ENCODE results near the gene CASTOR1.

Gene CASTOR1

GRCh38 chr22:30282616-30283046 is 6.7 kb downstream of the CASTOR1 start:
- no peak for DNase-seq

GRCh38 chr22:30280505-30280904 is 8.8 kb downstream of the CASTOR1 start:
- DNase-seq, result no peak

- DNase-seq, result no peak
Observed at GRCh38 chr22:30279932-30280331, 9.4 kb downstream of the CASTOR1 start.

- no peak for DNase-seq
Observed at GRCh38 chr22:30279046-30279788, 10.1 kb downstream of the CASTOR1 start.

- no peak for DNase-seq
Observed at GRCh38 chr22:30277547-30278344, 11.6 kb downstream of the CASTOR1 start.

- DNase-seq, result no peak
Observed at GRCh38 chr22:30276039-30276438, 13.3 kb downstream of the CASTOR1 start.

GRCh38 chr22:30275625-30276024 is 13.7 kb downstream of the CASTOR1 start:
- DNase-seq, result no peak

- no peak for DNase-seq
Observed at GRCh38 chr22:30274437-30274812, 14.9 kb downstream of the CASTOR1 start.

- no peak for DNase-seq
Observed at GRCh38 chr22:30273711-30274436, 15.4 kb downstream of the CASTOR1 start.

GRCh38 chr22:30272781-30273601 is 16.3 kb downstream of the CASTOR1 start:
- DNase-seq, result no peak

- no peak for DNase-seq
Observed at GRCh38 chr22:30270832-30271231, 18.5 kb downstream of the CASTOR1 start.

GRCh38 chr22:30268331-30268730 is 21.0 kb downstream of the CASTOR1 start:
- no peak for DNase-seq

- no peak for DNase-seq
Observed at GRCh38 chr22:30267382-30268302, 21.7 kb downstream of the CASTOR1 start.

GRCh38 chr22:30266445-30267381 is 22.6 kb downstream of the CASTOR1 start, which contains the start of gene OSM:
TSS of gene OSM (minus strand) at chr22:30266851. CDS start at chr22:30266799, 52 bp downstream.
- no peak for DNase-seq

- no peak for DNase-seq
Observed at GRCh38 chr22:30265823-30266444, 23.4 kb downstream of the CASTOR1 start.

GRCh38 chr22:30265131-30265720 is 24.1 kb downstream of the CASTOR1 start:
- DNase-seq, result no peak

GRCh38 chr22:30263883-30264282 is 25.4 kb downstream of the CASTOR1 start:
- no peak for DNase-seq

GRCh38 chr22:30262917-30263741 is 26.2 kb downstream of the CASTOR1 start:
- DNase-seq, result peak; percentile 38
